Measurements from ENCODE around the gene AKR1C1.
A peak's percentile ranks its signal among the peaks of the same experiment; 100 is the strongest.

Gene AKR1C1

GRCh38 chr10:4977025-4977424, 13.8 kb downstream of the AKR1C1 start:
- H3K4me1 ChIP-seq (ENCODE audit: control extremely low read depth in 1 of 4, control insufficient read depth in 4 of 4, insufficient read depth in 4 of 4, low read length in 3 of 4), result peaks cover 0 to 6% (median 4%) of the 10 kb centered on the region in 4 experiments
- no peak overlapping the region for H3K4me3 ChIP-seq (ENCODE audit: control insufficient read depth in 1 of 7, extremely low read depth in 1 of 7, insufficient read depth in 4 of 7, low read depth in 2 of 7, low read length in 6 of 7)
- H3K9me3 ChIP-seq (ENCODE audit: control extremely low read depth in 1 of 5, control insufficient read depth in 4 of 5, insufficient read depth in 2 of 5, low read depth in 1 of 5, low read length in 4 of 5), result no peaks in the 10 kb centered on the region
- DNase-seq, result no peak
- CTCF ChIA-PET, result no interaction called here
- no peak overlapping the region for H3K27ac ChIP-seq (ENCODE audit: insufficient read depth in 1 of 2, low read depth in 1 of 2, low read length in 2 of 2, poor library complexity in 1 of 2, severe bottlenecking in 2 of 2)
- POLR2A ChIA-PET, result no interaction called here
- peaks cover 0 to 3% (median 0%) of the 10 kb centered on the region in 4 experiments for H3K36me3 ChIP-seq (ENCODE audit: control insufficient read depth in 4 of 4, insufficient read depth in 4 of 4, low read length in 3 of 4)
- no peaks in the 10 kb centered on the region for H3K27me3 ChIP-seq (replicated peaks in 2 of 5; ENCODE audit: control insufficient read depth in 4 of 5, insufficient read depth in 5 of 5, low read length in 4 of 5)

- no peak for DNase-seq
- Histone ChIP-seq H3K36me3 (ENCODE audit: control insufficient read depth in 4 of 4, insufficient read depth in 4 of 4, low read length in 3 of 4) (peaks cover 0 to 3% (median 0%) of the 10 kb centered on the region in 4 experiments), H3K4me1 (ENCODE audit: control extremely low read depth in 1 of 4, control insufficient read depth in 4 of 4, insufficient read depth in 4 of 4, low read length in 3 of 4) (peaks cover 0 to 8% (median 6%) of the 10 kb centered on the region in 4 experiments), H3K27me3 (replicated peaks in 2 of 5; ENCODE audit: control insufficient read depth in 4 of 5, insufficient read depth in 5 of 5, low read length in 4 of 5) (no peaks in the 10 kb centered on the region), H3K27ac (ENCODE audit: insufficient read depth in 1 of 2, low read depth in 1 of 2, low read length in 2 of 2, poor library complexity in 1 of 2, severe bottlenecking in 2 of 2) (no peak overlapping the region), H3K9me3 (ENCODE audit: control extremely low read depth in 1 of 5, control insufficient read depth in 4 of 5, insufficient read depth in 2 of 5, low read depth in 1 of 5, low read length in 4 of 5) (no peaks in the 10 kb centered on the region), H3K4me3 (ENCODE audit: control insufficient read depth in 1 of 7, extremely low read depth in 1 of 7, insufficient read depth in 4 of 7, low read depth in 2 of 7, low read length in 6 of 7) (no peak overlapping the region)
- 94% methylated on average over 4 of the region's 4 CpGs for WGBS (ENCODE audit: insufficient coverage)
- ChIA-PET POLR2A (no interaction called here), CTCF (interaction anchor here (1.0 to 1.3 kb wide), 2 partner anchors 128 to 129 kb away, joined by 3 read pairs; no protein-coding TSS in a partner anchor)
Measured at GRCh38 chr10:4978870-4979269, 15.7 kb downstream of the AKR1C1 start.

- ChIA-PET CTCF (interaction anchor here (5.4 kb wide), 1 partner anchor 131 kb away, joined by 79 read pairs; no protein-coding TSS in a partner anchor), POLR2A (no interaction called here)
- Histone ChIP-seq H3K27me3 (replicated peaks in 2 of 5; ENCODE audit: control insufficient read depth in 4 of 5, insufficient read depth in 5 of 5, low read length in 4 of 5) (no peaks in the 10 kb centered on the region), H3K27ac (ENCODE audit: insufficient read depth in 1 of 2, low read depth in 1 of 2, low read length in 2 of 2, poor library complexity in 1 of 2, severe bottlenecking in 2 of 2) (no peak overlapping the region), H3K36me3 (ENCODE audit: control insufficient read depth in 4 of 4, insufficient read depth in 4 of 4, low read length in 3 of 4) (peaks cover 0 to 3% (median 0%) of the 10 kb centered on the region in 4 experiments), H3K4me3 (ENCODE audit: control insufficient read depth in 1 of 7, extremely low read depth in 1 of 7, insufficient read depth in 4 of 7, low read depth in 2 of 7, low read length in 6 of 7) (no peak overlapping the region), H3K4me1 (ENCODE audit: control extremely low read depth in 1 of 4, control insufficient read depth in 4 of 4, insufficient read depth in 4 of 4, low read length in 3 of 4) (peaks cover 0 to 8% (median 6%) of the 10 kb centered on the region in 4 experiments), H3K9me3 (ENCODE audit: control extremely low read depth in 1 of 5, control insufficient read depth in 4 of 5, insufficient read depth in 2 of 5, low read depth in 1 of 5, low read length in 4 of 5) (no peaks in the 10 kb centered on the region)
- no CpG with 5 or more reads among the region's 2 CpGs for WGBS (ENCODE audit: insufficient coverage)
- DNase-seq, result no peak
Measured at GRCh38 chr10:4980793-4981192, 17.6 kb downstream of the AKR1C1 start.

- H3K36me3 ChIP-seq (ENCODE audit: control insufficient read depth in 4 of 4, insufficient read depth in 4 of 4, low read length in 3 of 4), result no peaks in the 10 kb centered on the region
- ChIA-PET POLR2A (interaction anchor here (0.6 kb wide), 1 partner anchor 242 kb away, joined by 3 read pairs; no protein-coding TSS in a partner anchor), CTCF (interaction anchor here (0.6 to 5.4 kb wide), 7 partner anchors 24 to 174 kb away, joined by 3 to 79 read pairs (median 3); no protein-coding TSS in a partner anchor)
- H3K27me3 ChIP-seq (replicated peaks in 2 of 5; ENCODE audit: control insufficient read depth in 4 of 5, insufficient read depth in 5 of 5, low read length in 4 of 5), result no peaks in the 10 kb centered on the region
- peak; percentile 68 to 86 (median 80) for DNase-seq
- H3K9me3 ChIP-seq (ENCODE audit: control extremely low read depth in 1 of 5, control insufficient read depth in 4 of 5, insufficient read depth in 2 of 5, low read depth in 1 of 5, low read length in 4 of 5), result no peaks in the 10 kb centered on the region
- H3K27ac ChIP-seq (ENCODE audit: insufficient read depth in 1 of 2, low read depth in 1 of 2, low read length in 2 of 2, poor library complexity in 1 of 2, severe bottlenecking in 2 of 2), result no peak overlapping the region
- WGBS (ENCODE audit: insufficient coverage), result 44% methylated on average over 12 of the region's 14 CpGs
- peak overlapping the region in 3 of 7 experiments; percentile 2 to 48 (median 26) for H3K4me3 ChIP-seq (ENCODE audit: control insufficient read depth in 1 of 7, extremely low read depth in 1 of 7, insufficient read depth in 4 of 7, low read depth in 2 of 7, low read length in 6 of 7)
- H3K4me1 ChIP-seq (ENCODE audit: control extremely low read depth in 1 of 4, control insufficient read depth in 4 of 4, insufficient read depth in 4 of 4, low read length in 3 of 4), result peaks cover 0 to 8% (median 6%) of the 10 kb centered on the region in 4 experiments
Measured at GRCh38 chr10:4981722-4982471, 18.7 kb downstream of the AKR1C1 start.

GRCh38 chr10:4982764-4983226, 19.6 kb downstream of the AKR1C1 start:
- no peak for DNase-seq
- no peaks in the 10 kb centered on the region for H3K9me3 ChIP-seq (ENCODE audit: control extremely low read depth in 1 of 5, control insufficient read depth in 4 of 5, insufficient read depth in 2 of 5, low read depth in 1 of 5, low read length in 4 of 5)
- ChIA-PET POLR2A (no interaction called here), CTCF (interaction anchor here (0.6 to 5.4 kb wide), 6 partner anchors 23 to 133 kb away, joined by 3 to 79 read pairs (median 4); no protein-coding TSS in a partner anchor)
- H3K4me1 ChIP-seq (ENCODE audit: control extremely low read depth in 1 of 4, control insufficient read depth in 4 of 4, insufficient read depth in 4 of 4, low read length in 3 of 4), result peaks cover 0 to 8% (median 6%) of the 10 kb centered on the region in 4 experiments
- H3K36me3 ChIP-seq (ENCODE audit: control insufficient read depth in 4 of 4, insufficient read depth in 4 of 4, low read length in 3 of 4), result no peaks in the 10 kb centered on the region
- no peak overlapping the region for H3K27ac ChIP-seq (ENCODE audit: insufficient read depth in 1 of 2, low read depth in 1 of 2, low read length in 2 of 2, poor library complexity in 1 of 2, severe bottlenecking in 2 of 2)
- no peak overlapping the region for H3K4me3 ChIP-seq (ENCODE audit: control insufficient read depth in 1 of 7, extremely low read depth in 1 of 7, insufficient read depth in 4 of 7, low read depth in 2 of 7, low read length in 6 of 7)
- 99% methylated on average over 5 of the region's 9 CpGs for WGBS (ENCODE audit: insufficient coverage)
- no peaks in the 10 kb centered on the region for H3K27me3 ChIP-seq (replicated peaks in 2 of 5; ENCODE audit: control insufficient read depth in 4 of 5, insufficient read depth in 5 of 5, low read length in 4 of 5)

GRCh38 chr10:4983615-4984216, 20.5 kb downstream of the AKR1C1 start:
- H3K4me1 ChIP-seq (ENCODE audit: control extremely low read depth in 1 of 4, control insufficient read depth in 4 of 4, insufficient read depth in 4 of 4, low read length in 3 of 4), result peaks cover 0 to 8% (median 6%) of the 10 kb centered on the region in 4 experiments
- 100% methylated on average over 5 of the region's 5 CpGs for WGBS (ENCODE audit: insufficient coverage)
- ChIA-PET CTCF (interaction anchor here (1.4 to 5.4 kb wide), 3 partner anchors 124 to 449 kb away, joined by 3 to 79 read pairs (median 5); no protein-coding TSS in a partner anchor), POLR2A (no interaction called here)
- H3K9me3 ChIP-seq (ENCODE audit: control extremely low read depth in 1 of 5, control insufficient read depth in 4 of 5, insufficient read depth in 2 of 5, low read depth in 1 of 5, low read length in 4 of 5), result no peaks in the 10 kb centered on the region
- H3K4me3 ChIP-seq (ENCODE audit: control insufficient read depth in 1 of 7, extremely low read depth in 1 of 7, insufficient read depth in 4 of 7, low read depth in 2 of 7, low read length in 6 of 7), result no peak overlapping the region
- no peaks in the 10 kb centered on the region for H3K27me3 ChIP-seq (replicated peaks in 2 of 5; ENCODE audit: control insufficient read depth in 4 of 5, insufficient read depth in 5 of 5, low read length in 4 of 5)
- no peak for DNase-seq
- no peak overlapping the region for H3K27ac ChIP-seq (ENCODE audit: insufficient read depth in 1 of 2, low read depth in 1 of 2, low read length in 2 of 2, poor library complexity in 1 of 2, severe bottlenecking in 2 of 2)
- H3K36me3 ChIP-seq (ENCODE audit: control insufficient read depth in 4 of 4, insufficient read depth in 4 of 4, low read length in 3 of 4), result no peaks in the 10 kb centered on the region

- Histone ChIP-seq H3K4me1 (ENCODE audit: control extremely low read depth in 1 of 4, control insufficient read depth in 4 of 4, insufficient read depth in 4 of 4, low read length in 3 of 4) (peaks cover 0 to 8% (median 6%) of the 10 kb centered on the region in 4 experiments), H3K4me3 (ENCODE audit: control insufficient read depth in 1 of 7, extremely low read depth in 1 of 7, insufficient read depth in 4 of 7, low read depth in 2 of 7, low read length in 6 of 7) (no peak overlapping the region), H3K9me3 (ENCODE audit: control extremely low read depth in 1 of 5, control insufficient read depth in 4 of 5, insufficient read depth in 2 of 5, low read depth in 1 of 5, low read length in 4 of 5) (no peaks in the 10 kb centered on the region), H3K36me3 (ENCODE audit: control insufficient read depth in 4 of 4, insufficient read depth in 4 of 4, low read length in 3 of 4) (no peaks in the 10 kb centered on the region), H3K27ac (ENCODE audit: insufficient read depth in 1 of 2, low read depth in 1 of 2, low read length in 2 of 2, poor library complexity in 1 of 2, severe bottlenecking in 2 of 2) (no peak overlapping the region), H3K27me3 (replicated peaks in 2 of 5; ENCODE audit: control insufficient read depth in 4 of 5, insufficient read depth in 5 of 5, low read length in 4 of 5) (no peaks in the 10 kb centered on the region)
- DNase-seq, result no peak
- WGBS (ENCODE audit: insufficient coverage), result 98% methylated on average over 9 of the region's 10 CpGs
- ChIA-PET POLR2A (no interaction called here), CTCF (interaction anchor here (1.4 to 5.4 kb wide), 3 partner anchors 124 to 448 kb away, joined by 3 to 79 read pairs (median 5); no protein-coding TSS in a partner anchor)
Measured at GRCh38 chr10:4984223-4984622, 21.0 kb downstream of the AKR1C1 start.
